DOHH2 (cell line): Measurements from ENCODE around the gene SLC9A9.

Source experiments
- H3F3A ChIP-seq: fragments of 200-600 bp; sonication (generic), shearing (Covaris generic); 2 replicates; pipeline ENCODE4 v1.6.0; 2016; ENCODE audit warnings: antibody characterized with exemption, mild to moderate bottlenecking; ENCODE audit not compliant: control insufficient read depth, insufficient read depth
- H3K27ac ChIP-seq: fragments of 200-600 bp; sonication (generic); 2 replicates; pipeline ENCODE4 v1.5.1; 2014; ENCODE audit warnings: low read depth, mild to moderate bottlenecking, low read length, moderate library complexity
- H3K27me3 ChIP-seq: fragments of 200-600 bp; sonication (generic); 2 replicates; pipeline ENCODE4 v1.6.1; 2014; ENCODE audit warnings: mild to moderate bottlenecking, low read length, mixed read lengths; ENCODE audit not compliant: control insufficient read depth
- H3K36me3 ChIP-seq: fragments of 200-600 bp; sonication (generic); 2 replicates; pipeline ENCODE4 v1.6.1; 2014; ENCODE audit warnings: mild to moderate bottlenecking, low read length, moderate library complexity, mixed read lengths; ENCODE audit not compliant: control insufficient read depth
- H3K4me1 ChIP-seq: fragments of 200-600 bp; sonication (generic); 2 replicates; pipeline ENCODE4 v1.6.1; 2014; ENCODE audit warnings: mild to moderate bottlenecking, low read length, mixed read lengths; ENCODE audit not compliant: control insufficient read depth
- H3K4me2 ChIP-seq: fragments of 200-600 bp; sonication (generic); 2 replicates; pipeline ENCODE4 v1.6.0; 2014; ENCODE audit warnings: mild to moderate bottlenecking, low read length, moderate library complexity
- H3K4me3 ChIP-seq: fragments of 200-600 bp; sonication (generic); 2 replicates; pipeline ENCODE4 v1.5.1; 2014; ENCODE audit warnings: mild to moderate bottlenecking, low read length, mixed read lengths
- H3K79me2 ChIP-seq: fragments of 200-600 bp; sonication (generic); 2 replicates; pipeline ENCODE4 v1.6.1; 2014; ENCODE audit warnings: mild to moderate bottlenecking, low read length, mixed read lengths; ENCODE audit not compliant: control insufficient read depth
- H3K9me2 ChIP-seq: fragments of 200-600 bp; sonication (generic); replicated peaks from 2 replicates; pipeline ENCODE4 v1.6.1; 2014; ENCODE audit warnings: mild to moderate bottlenecking, low read length, mixed read lengths; ENCODE audit not compliant: control insufficient read depth
- H3K9me3 ChIP-seq: fragments of 200-600 bp; sonication (generic); 2 replicates; pipeline ENCODE4 v1.6.1; 2014; ENCODE audit warnings: antibody characterized with exemption, low read length, mixed read lengths; ENCODE audit not compliant: control insufficient read depth, insufficient read depth
- H4K20me1 ChIP-seq: fragments of 200-600 bp; sonication (generic); 2 replicates; pipeline ENCODE4 v1.6.0; 2014; ENCODE audit warnings: low read depth, mild to moderate bottlenecking, antibody characterized with exemption, low read length, moderate library complexity; ENCODE audit not compliant: control insufficient read depth, insufficient read depth
- CTCF ChIP-seq: fragments of 200-600 bp; sonication (generic); IDR thresholded peaks from one replicate; pipeline ENCODE4 v1.5.1; 2014; ENCODE audit warnings: antibody characterized with exemption, mild to moderate bottlenecking, low read depth, low read length; ENCODE audit not compliant: poor library complexity, severe bottlenecking
- EZH2phosphoT487 ChIP-seq: fragments of 200-600 bp; sonication (generic); IDR thresholded peaks from 2 replicates; pipeline ENCODE4 v1.6.1; 2017; ENCODE audit warnings: borderline replicate concordance, mild to moderate bottlenecking, antibody characterized with exemption, low read length, moderate library complexity, mixed read lengths

SLC9A9 gene

GRCh38 chr3:143848704-143849103 is 436 bp upstream of the SLC9A9 start:
- Histone ChIP-seq H3K9me3 (no peaks in the 10 kb centered on the region), H3K4me1 (peaks cover 18% of the 10 kb centered on the region), H3K27me3 (no peaks in the 10 kb centered on the region), H3K36me3 (no peaks in the 10 kb centered on the region), H3K79me2 (no peaks in the 10 kb centered on the region), H3K4me3 (peak overlapping the region; percentile 76), H3K9me2 (no peaks in the 10 kb centered on the region), H3F3A (no peaks in the 10 kb centered on the region), H3K4me2 (peak overlapping the region; percentile 75), H4K20me1 (no peaks in the 10 kb centered on the region), H3K27ac (no peak overlapping the region)
- TF ChIP-seq CTCF (no peak), EZH2phosphoT487 (no peak)

- no peak overlapping the region for H3K27ac ChIP-seq
- no peaks in the 10 kb centered on the region for H3K9me2 ChIP-seq
- no peaks in the 10 kb centered on the region for H3F3A ChIP-seq
- no peaks in the 10 kb centered on the region for H3K79me2 ChIP-seq
- no peaks in the 10 kb centered on the region for H3K27me3 ChIP-seq
- no peaks in the 10 kb centered on the region for H4K20me1 ChIP-seq
- peaks cover 15% of the 10 kb centered on the region for H3K4me1 ChIP-seq
- no peak overlapping the region for H3K4me3 ChIP-seq
- TF ChIP-seq CTCF (no peak), EZH2phosphoT487 (no peak)
- no peaks in the 10 kb centered on the region for H3K36me3 ChIP-seq
- H3K9me3 ChIP-seq: no peaks in the 10 kb centered on the region
- no peak overlapping the region for H3K4me2 ChIP-seq
Measured at GRCh38 chr3:143843587-143843986, 4.7 kb downstream of the SLC9A9 start.

GRCh38 chr3:143840636-143841035 is 7.6 kb downstream of the SLC9A9 start:
- no peaks in the 10 kb centered on the region for H3K4me1 ChIP-seq
- no peak overlapping the region for H3K27ac ChIP-seq
- H3K36me3 ChIP-seq: no peaks in the 10 kb centered on the region
- no peaks in the 10 kb centered on the region for H4K20me1 ChIP-seq
- no peak overlapping the region for H3K4me3 ChIP-seq
- H3K79me2 ChIP-seq: no peaks in the 10 kb centered on the region
- H3K9me2 ChIP-seq: no peaks in the 10 kb centered on the region
- no peaks in the 10 kb centered on the region for H3F3A ChIP-seq
- H3K4me2 ChIP-seq: no peak overlapping the region
- H3K9me3 ChIP-seq: no peaks in the 10 kb centered on the region
- TF ChIP-seq EZH2phosphoT487 (no peak), CTCF (no peak)
- peaks cover 9% of the 10 kb centered on the region; the same call in 1 of the 2 replicates for H3K27me3 ChIP-seq

GRCh38 chr3:143839980-143840379 is 8.3 kb downstream of the SLC9A9 start:
- H3K9me3 ChIP-seq: no peaks in the 10 kb centered on the region
- H3K4me2 ChIP-seq: no peak overlapping the region
- H3K27me3 ChIP-seq: peaks cover 9% of the 10 kb centered on the region; the same call in 1 of the 2 replicates
- H3K27ac ChIP-seq: no peak overlapping the region
- H3K4me1 ChIP-seq: no peaks in the 10 kb centered on the region
- no peak overlapping the region for H3K4me3 ChIP-seq
- no peaks in the 10 kb centered on the region for H3K79me2 ChIP-seq
- no peaks in the 10 kb centered on the region for H3K9me2 ChIP-seq
- no peaks in the 10 kb centered on the region for H3K36me3 ChIP-seq
- TF ChIP-seq EZH2phosphoT487: no peak
- no peak for TF ChIP-seq CTCF
- H4K20me1 ChIP-seq: no peaks in the 10 kb centered on the region
- no peaks in the 10 kb centered on the region for H3F3A ChIP-seq
